Peyer's patch (tissue), 4 donors: ENCODE measurements around the gene OR10A2. TPM values are rescaled to one million over a fixed set of nuclear protein-coding genes. Genes with fewer than 3 reads are reported as not detected.
"Not testable (repeated sequence)": the region's sequence is repeated elsewhere in the genome, so short reads cannot be mapped to it uniquely, and the experiment has no call there.

Source experiments
- DNase-seq, 3 donors: peaks; one replicate each; pipeline ENCODE4 v3.0.0-alpha.2; 2017 to 2019
- H3K27ac ChIP-seq, 4 donors: fragments of 200-600 bp; sonication (generic); one replicate each; pipeline ENCODE4 v1.5.1; 2016 to 2019
- H3K27me3 ChIP-seq, 2 donors: fragments of 200-600 bp; sonication (generic); one replicate each; pipeline ENCODE4 v1.5.1; 2019
- H3K36me3 ChIP-seq, 3 donors: fragments of 200-600 bp; sonication (generic); one replicate each; pipeline ENCODE4 v1.5.1; 2016 to 2019
- H3K4me1 ChIP-seq, 4 donors: fragments of 200-600 bp; sonication (generic); one replicate each; pipeline ENCODE4 v1.5.1; 2016 to 2019
- H3K4me3 ChIP-seq, 4 donors: fragments of 200-600 bp; sonication (generic); 1 replicate in 3 of 4; 2 replicates in 1 of 4; pipeline ENCODE4 v1.5.1; 2016 to 2019; ENCODE audit warnings: mild to moderate bottlenecking in 1 of 4
- H3K9me3 ChIP-seq, 4 donors: fragments of 200-600 bp; sonication (generic); one replicate each; pipeline ENCODE4 v1.5.1; 2016 to 2019; ENCODE audit warnings: mild to moderate bottlenecking in 1 of 4
- POLR2A ChIP-seq, 2 donors: fragments of 450-650 bp; IDR thresholded peaks; one replicate each; pipeline ENCODE4 v1.5.1; 2017; ENCODE audit warnings: antibody characterized with exemption in 2 of 2, mild to moderate bottlenecking in 2 of 2, moderate library complexity in 2 of 2
- total RNA-seq, 4 donors: library from RNA; depleted of rRNA; stranded (reverse); fragments of >200 nt; gene quantifications; one replicate each; pipeline ENCODE4 v1.1.0, GENCODE V29; 2016
- TF ChIP-seq, protein P1 (sequence below), 6 experiments: fragments of 450-650 bp in 4 of 6; fragments of 200-600 bp in 2 of 6; sonication (generic) in 1 of 6; IDR thresholded peaks; one replicate each; pipeline ENCODE4 v1.5.1; 2017 to 2019; ENCODE audit warnings: antibody characterized with exemption in 6 of 6, mild to moderate bottlenecking in 3 of 6, moderate library complexity in 1 of 6

OR10A2 gene
- total RNA-seq, 4 donors from 2014 or later: not detected

DNA sequence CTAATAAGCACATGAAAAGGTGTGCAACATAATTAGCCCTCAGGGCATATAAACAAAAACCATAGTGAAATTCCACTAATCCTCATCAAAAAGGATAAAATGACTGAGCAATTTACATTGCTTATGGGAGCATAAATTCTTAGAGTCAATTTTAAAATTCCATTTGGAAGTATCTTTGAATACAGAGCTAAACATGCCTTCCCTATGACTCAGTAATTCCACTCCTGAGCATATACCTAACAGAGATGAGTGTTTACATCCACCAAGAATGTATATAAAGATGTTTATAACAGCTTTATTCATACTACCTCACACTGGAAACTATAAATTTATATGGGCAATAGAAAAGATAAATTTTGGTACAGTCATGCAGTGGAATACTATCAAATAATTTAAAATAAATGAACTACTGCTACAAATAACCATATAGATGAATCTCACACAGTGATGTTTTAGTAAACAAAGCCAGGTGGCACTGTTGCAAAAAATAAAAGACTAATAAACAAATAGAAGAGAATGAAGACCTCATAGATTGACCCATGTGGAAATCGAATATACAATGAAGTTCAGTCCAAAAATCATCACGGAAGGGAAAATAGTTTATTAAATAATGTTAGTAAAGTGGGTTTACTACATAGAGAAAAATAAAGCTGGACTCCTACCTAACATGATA, 37.6 kb downstream of the OR10A2 start:
- no peaks in the 10 kb centered on the region for H3K9me3 ChIP-seq
- no peaks in the 10 kb centered on the region for H3K27me3 ChIP-seq
- TF ChIP-seq, protein P1, sequence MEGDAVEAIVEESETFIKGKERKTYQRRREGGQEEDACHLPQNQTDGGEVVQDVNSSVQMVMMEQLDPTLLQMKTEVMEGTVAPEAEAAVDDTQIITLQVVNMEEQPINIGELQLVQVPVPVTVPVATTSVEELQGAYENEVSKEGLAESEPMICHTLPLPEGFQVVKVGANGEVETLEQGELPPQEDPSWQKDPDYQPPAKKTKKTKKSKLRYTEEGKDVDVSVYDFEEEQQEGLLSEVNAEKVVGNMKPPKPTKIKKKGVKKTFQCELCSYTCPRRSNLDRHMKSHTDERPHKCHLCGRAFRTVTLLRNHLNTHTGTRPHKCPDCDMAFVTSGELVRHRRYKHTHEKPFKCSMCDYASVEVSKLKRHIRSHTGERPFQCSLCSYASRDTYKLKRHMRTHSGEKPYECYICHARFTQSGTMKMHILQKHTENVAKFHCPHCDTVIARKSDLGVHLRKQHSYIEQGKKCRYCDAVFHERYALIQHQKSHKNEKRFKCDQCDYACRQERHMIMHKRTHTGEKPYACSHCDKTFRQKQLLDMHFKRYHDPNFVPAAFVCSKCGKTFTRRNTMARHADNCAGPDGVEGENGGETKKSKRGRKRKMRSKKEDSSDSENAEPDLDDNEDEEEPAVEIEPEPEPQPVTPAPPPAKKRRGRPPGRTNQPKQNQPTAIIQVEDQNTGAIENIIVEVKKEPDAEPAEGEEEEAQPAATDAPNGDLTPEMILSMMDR (IDR thresholded peaks at IDR 0.05): peak in 3 of 6 experiments; percentile 15 to 34 (median 25)
- TF ChIP-seq POLR2A (IDR thresholded peaks at IDR 0.05): no peak
- DNase-seq: no peak
- no peaks in the 10 kb centered on the region for H3K4me1 ChIP-seq
- H3K27ac ChIP-seq: no peak overlapping the region
- H3K4me3 ChIP-seq: no peak overlapping the region
- no peaks in the 10 kb centered on the region for H3K36me3 ChIP-seq

DNA sequence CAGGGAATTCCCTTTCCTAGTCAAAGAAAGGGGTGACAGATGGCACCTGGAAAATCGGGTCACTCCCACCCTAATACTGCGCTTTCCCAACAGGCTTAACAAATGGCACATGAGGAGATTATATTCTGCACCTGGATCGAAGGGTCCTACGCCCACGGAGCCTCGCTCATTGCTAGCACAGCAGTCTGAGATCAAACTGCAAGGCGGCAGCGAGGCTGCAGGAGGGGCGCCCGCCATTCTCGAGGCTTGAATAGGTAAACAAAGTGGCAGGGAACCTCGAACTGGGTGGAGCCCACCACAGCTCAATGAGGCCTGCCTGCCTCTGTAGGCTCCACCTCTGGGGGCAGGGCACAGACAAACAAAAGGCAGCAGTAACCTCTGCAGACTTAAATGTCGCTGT, 41.9 kb downstream of the OR10A2 start:
- not testable (repeated sequence) for DNase-seq, H3K4me1 ChIP-seq, H3K4me3 ChIP-seq, H3K27me3 ChIP-seq, H3K9me3 ChIP-seq, H3K27ac ChIP-seq, H3K36me3 ChIP-seq

DNA sequence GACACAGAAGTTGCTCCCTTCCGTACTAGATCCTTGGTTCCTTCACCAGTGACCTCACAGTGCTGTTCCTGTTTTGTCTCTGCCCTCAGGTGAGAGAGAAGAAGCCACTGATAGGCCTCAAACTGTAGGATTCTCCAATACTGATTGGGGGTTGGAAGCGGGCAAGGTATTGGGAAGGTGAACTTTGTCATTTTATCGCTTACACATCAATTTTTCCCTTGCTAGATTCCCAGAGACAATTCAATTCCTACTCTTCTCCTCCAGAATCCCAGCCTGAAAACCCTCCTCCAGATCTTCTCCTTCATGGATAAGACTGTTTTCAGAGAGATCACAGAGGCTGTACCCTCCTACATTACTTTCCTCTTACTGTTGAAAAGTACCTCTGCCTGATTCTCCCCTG, 48.5 kb downstream of the OR10A2 start:
- no peak overlapping the region for H3K4me3 ChIP-seq
- no peak overlapping the region for H3K27ac ChIP-seq
- H3K4me1 ChIP-seq: no peaks in the 10 kb centered on the region
- TF ChIP-seq, protein P1 (IDR thresholded peaks at IDR 0.05): no peak
- no peak for TF ChIP-seq POLR2A (IDR thresholded peaks at IDR 0.05)
- H3K9me3 ChIP-seq: no peaks in the 10 kb centered on the region
- no peaks in the 10 kb centered on the region for H3K27me3 ChIP-seq
- H3K36me3 ChIP-seq: no peaks in the 10 kb centered on the region
- DNase-seq: no peak

DNA sequence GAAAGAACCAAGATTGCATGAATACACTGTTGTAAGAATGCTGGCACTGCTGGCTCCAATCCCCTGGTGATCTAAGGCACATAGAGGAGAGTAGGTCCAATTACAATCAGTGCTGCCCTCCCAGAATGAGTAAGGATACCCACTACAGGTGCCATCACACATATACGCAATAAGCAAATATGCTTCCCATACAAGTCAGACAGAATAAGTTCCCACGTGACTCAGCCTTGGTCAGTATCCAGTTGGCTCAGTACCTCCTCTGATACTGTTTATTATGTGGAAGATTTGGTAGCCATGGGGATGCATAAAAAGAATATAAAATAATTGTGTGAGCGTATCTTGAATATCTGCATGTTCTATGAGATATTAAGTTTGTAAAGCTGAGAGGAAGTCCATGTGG, 49.1 kb downstream of the OR10A2 start:
- Histone ChIP-seq H3K27ac (no peak overlapping the region), H3K9me3 (no peaks in the 10 kb centered on the region), H3K36me3 (no peaks in the 10 kb centered on the region), H3K4me1 (no peaks in the 10 kb centered on the region), H3K4me3 (no peak overlapping the region), H3K27me3 (no peaks in the 10 kb centered on the region)
- TF ChIP-seq POLR2A (IDR thresholded peaks at IDR 0.05): no peak
- TF ChIP-seq, protein P1 (IDR thresholded peaks at IDR 0.05): no peak
- DNase-seq: no peak

DNA sequence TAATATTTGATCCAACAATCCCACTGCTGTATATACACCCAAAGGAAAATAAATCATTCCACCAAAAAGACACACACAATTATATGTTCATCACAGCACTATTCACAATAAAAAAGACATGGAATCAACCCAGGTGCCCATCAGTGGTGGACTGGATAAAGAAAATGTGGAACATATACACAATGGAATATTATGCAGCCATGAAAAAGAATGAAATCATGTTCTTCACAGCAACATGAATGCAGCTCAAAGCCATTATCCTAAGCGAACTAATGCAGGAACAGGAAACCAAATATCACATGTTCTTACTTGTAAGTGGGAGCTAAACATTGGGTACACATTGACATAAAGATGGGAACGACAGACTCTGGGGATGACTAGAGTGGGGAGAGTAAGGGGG, 56.8 kb downstream of the OR10A2 start:
- no peak for DNase-seq
- Histone ChIP-seq H3K9me3 (no peaks in the 10 kb centered on the region), H3K27me3 (no peaks in the 10 kb centered on the region), H3K4me1 (no peaks in the 10 kb centered on the region), H3K4me3 (no peak overlapping the region), H3K36me3 (no peaks in the 10 kb centered on the region), H3K27ac (no peak overlapping the region)
- TF ChIP-seq, protein P1 (IDR thresholded peaks at IDR 0.05): no peak
- no peak for TF ChIP-seq POLR2A (IDR thresholded peaks at IDR 0.05)

DNA sequence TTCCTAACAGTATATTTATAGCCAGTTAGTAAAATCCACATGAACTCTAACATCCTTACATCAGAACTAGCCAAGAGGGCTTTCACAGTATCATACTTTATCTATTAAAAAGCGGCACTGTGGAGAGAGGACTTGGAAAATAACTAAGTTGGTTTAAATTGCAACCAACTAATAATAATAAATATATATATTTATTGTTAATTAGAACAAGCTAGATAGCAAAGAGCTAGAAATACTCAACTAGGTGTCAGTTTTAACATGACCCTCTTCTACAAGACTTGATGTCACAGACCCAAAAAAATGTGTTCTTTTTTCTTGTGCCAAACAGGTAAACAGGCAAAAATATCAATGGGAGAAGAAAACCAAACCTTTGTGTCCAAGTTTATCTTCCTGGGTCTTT, 57.8 kb downstream of the OR10A2 start, which contains the start of gene OR2D3:
Gene OR2D3 (plus strand): TSS at position 301 of the 400 bp plus-strand sequence. CDS start 0 bp downstream, at position 301.
- Histone ChIP-seq H3K9me3 (no peaks in the 10 kb centered on the region), H3K36me3 (no peaks in the 10 kb centered on the region), H3K27me3 (no peaks in the 10 kb centered on the region), H3K4me3 (no peak within 1 kb of the TSS), H3K4me1 (no peaks in the 10 kb centered on the region), H3K27ac (no peak within 1 kb of the TSS)
- TF ChIP-seq, protein P1 (IDR thresholded peaks at IDR 0.05): no peak
- no peak for TF ChIP-seq POLR2A (IDR thresholded peaks at IDR 0.05)
- no peak for DNase-seq

Other genes starting within 250 kb of the OR10A2 start
- 100 to 1,000 TPM in 3 of 4 donors, 10 to 100 TPM in 1; 79.2 to 232 (median 134) TPM for gene TPP1, start 243.6 kb upstream of the OR10A2 start, total RNA-seq
- gene DCHS1, start 207.2 kb upstream of the OR10A2 start, total RNA-seq: 10 to 100 TPM in 2 of 4 donors, 1 to 10 TPM in 2; 2.8 to 12.4 (median 9.7) TPM
- gene MRPL17, start 179.7 kb upstream of the OR10A2 start, total RNA-seq: 10 to 100 TPM in 3 of 4 donors, 1 to 10 TPM in 1; 6.1 to 20.8 (median 16.6) TPM
- 1 to 10 TPM in 1 of 4 donors, under 1 TPM in 2, not detected in 1; 0.18 to 1.2 (median 0.85) TPM for gene OR2AG2, start 91.1 kb upstream of the OR10A2 start, total RNA-seq
- gene OR2AG1, start 80.0 kb upstream of the OR10A2 start, total RNA-seq: not detected
- under 1 TPM in 2 of 4 donors, not detected in 2; 0.40 to 0.70 TPM for gene OR6A2, start 63.4 kb upstream of the OR10A2 start, total RNA-seq
- not detected for gene OR10A5, start 17.4 kb upstream of the OR10A2 start, total RNA-seq
- not detected for gene OR10A4, start 13.6 kb downstream of the OR10A2 start, total RNA-seq
- 1 to 10 TPM in 1 of 4 donors, under 1 TPM in 1, not detected in 2; 0.80 to 2.0 TPM for gene OR2D2, start 29.4 kb downstream of the OR10A2 start, total RNA-seq
- gene OR2D3, start 57.9 kb downstream of the OR10A2 start, total RNA-seq: not detected
- 10 to 100 TPM in 2 of 4 donors, 1 to 10 TPM in 2; 5.1 to 19.8 (median 10.4) TPM for gene ZNF215, start 63.4 kb downstream of the OR10A2 start, total RNA-seq
- gene ZNF214, start 157.3 kb downstream of the OR10A2 start, total RNA-seq: 1 to 10 TPM in 3 of 4 donors, under 1 TPM in 1; 0.76 to 3.3 (median 1.7) TPM
- 1 to 10 TPM in 1 of 4 donors, under 1 TPM in 1, not detected in 2; 0.27 to 1.7 TPM for gene NLRP14, start 157.4 kb downstream of the OR10A2 start, total RNA-seq
- gene RBMXL2, start 225.9 kb downstream of the OR10A2 start, total RNA-seq: not detected